HK-2 (cell line): ENCODE results near the gene RANBP9.

Experiments
- DNase-seq: peaks from one replicate; pipeline ENCODE4 v3.0.0-alpha.2; 2018; ENCODE audit not compliant: unreplicated experiment

The RANBP9 gene

DNA sequence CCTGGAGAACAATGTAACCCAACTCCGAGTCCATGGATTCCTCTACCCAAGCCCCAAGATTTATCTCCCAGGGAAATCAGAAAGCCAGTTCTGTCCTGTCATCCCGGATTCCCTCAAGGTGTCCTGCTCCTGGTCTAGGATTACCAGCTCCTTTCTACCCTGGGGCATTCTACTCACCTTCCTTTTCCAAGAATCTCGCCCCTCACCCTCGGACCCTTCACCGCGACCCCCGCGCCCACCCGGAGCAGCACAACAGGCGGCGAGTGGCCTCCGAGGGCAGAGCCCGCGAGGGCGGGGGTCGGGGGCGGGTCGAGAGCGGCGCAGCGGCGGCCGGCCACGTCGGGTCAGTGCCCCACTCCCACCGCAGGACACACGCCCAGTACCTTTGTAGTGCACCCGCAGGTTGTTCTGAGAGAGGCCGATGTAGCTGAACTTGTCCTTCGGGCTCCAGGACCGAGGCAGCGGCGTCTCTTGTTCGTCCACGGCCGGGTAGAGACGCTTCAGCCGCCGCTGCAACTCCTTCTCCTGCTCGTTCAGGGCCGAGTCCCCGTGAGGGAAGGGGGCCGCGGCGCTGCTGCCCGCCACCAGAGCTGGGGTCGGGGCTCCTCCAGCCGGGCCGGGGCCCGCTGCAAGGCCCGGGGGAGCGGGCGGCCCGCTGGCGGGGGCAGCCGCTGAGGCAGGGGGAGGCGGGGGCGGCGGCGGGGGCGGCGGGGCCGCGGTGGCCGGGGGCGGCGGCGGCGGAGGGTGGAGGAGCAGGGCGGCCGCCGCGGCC lies 897 bp downstream of the RANBP9 start:
- peak; percentile 59 for DNase-seq

DNA sequence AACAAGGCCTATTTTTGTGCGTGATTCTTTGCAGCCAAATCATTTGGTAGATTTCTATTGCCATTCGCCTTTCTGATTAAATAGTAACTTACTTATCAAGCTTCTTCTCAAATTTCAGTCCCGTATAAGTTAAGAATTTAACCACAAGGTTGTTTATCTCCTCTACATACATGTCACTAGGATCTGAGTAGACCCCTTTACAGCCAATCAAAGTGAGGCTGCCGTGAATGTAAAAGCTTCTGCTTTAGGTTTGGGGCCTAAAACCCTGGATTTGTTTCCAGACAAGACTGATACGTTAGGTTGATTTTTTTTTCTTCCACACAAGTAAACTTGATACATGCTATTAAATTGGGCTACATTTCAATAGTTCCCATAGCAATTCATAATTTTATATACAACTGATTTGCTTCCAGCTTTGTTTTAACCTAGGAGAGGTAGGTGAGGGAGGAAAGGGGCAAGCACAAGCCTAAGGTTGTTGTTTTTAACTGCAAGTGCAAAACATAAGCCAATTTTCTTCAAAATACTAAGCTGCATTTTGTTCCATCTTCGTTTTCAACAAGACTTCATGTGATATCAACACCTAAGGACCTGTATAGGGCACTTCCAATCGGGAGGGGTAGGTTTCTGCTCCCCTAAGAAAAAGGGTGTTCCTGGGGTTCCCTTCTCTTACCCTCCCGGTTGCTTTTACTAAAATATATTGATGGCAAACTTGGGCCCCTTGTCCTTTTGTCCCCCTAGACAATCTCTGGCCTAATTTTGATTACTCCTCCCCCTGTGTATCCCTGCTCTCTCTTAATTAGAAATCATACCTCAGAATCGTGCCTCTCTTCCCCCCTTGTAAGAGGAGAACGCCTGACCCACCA lies 1.7 kb downstream of the RANBP9 start:
- DNase-seq = no peak

DNA sequence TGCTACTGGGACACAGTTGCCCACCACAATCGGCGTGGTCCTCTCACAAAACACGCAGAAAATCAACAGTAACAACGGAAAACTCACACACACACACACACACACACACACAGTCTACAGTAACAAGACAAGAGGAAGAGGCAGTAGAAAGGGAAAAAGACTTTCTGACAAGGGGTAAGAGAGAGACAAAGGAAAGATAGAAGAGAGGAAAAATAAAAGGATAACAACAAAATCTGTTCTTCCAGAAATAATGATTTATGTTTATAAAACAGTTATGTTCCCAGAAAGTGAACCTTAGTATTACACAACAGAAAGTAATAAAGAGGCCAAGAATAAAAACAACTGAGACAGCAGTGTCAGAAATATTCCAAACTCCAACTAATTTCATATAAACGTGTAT lies 2.9 kb downstream of the RANBP9 start:
- no peak for DNase-seq

DNA sequence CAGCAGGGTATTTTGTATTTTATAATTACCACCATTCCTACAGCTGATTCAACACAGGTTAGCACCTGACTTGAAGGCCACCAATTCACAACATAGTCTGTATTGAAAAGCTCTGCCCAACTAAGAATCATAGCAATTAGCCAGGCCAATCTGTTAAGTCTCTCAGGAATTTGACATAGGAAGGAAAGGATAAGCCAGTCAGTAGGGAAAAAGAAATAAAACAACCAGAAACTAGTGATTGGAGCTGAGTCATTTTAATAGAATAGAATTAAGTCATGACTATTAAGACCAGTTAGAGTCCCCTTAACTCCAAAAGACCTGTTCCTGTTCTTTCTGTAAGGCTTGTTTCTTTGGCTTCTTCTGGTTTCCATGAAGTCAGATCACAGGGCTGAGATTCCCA lies 8.1 kb downstream of the RANBP9 start:
- no peak for DNase-seq

DNA sequence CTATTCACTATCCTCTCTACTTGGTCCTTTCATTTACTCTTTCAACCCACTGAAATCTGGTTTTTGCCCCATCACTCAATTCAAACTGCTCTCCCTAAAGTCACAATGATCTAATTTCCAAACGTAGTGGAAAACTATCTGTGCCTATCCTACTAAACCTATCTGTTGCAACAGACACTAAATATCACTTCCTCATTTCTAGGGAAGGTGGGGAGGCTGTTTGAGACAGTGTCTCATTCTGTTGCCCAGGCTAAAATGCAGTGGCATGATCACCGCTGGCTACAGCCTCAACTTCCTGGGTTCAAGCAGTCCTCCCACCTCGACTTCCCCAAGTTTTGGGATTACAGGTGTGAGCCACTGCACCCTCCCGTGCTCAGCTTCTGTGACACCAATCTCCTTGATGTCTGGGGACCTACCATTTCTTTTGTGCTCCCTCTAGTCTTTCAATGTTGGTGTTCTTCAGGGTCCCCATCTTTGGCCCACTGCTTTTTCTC lies 8.8 kb downstream of the RANBP9 start:
- DNase-seq = no peak

DNA sequence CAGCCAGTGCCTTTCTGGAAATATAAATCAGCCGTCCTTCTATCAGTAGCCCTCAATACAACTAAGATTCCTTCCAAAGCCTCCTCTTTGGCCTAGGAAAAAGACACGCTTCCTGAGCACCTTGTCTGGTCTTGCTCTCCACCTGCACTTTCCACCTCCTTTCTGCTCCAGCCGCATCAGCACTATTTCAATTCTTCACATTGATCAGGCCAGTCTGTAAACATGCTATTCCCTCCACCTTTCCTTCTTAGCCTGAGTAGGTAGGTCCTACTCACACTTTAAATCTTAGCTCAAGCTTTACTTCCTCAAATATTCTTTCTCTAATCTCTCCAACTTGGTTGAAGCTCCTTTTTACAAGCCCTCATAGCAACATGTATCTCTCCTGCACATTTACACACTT lies 11.4 kb downstream of the RANBP9 start:
- DNase-seq = no peak

DNA sequence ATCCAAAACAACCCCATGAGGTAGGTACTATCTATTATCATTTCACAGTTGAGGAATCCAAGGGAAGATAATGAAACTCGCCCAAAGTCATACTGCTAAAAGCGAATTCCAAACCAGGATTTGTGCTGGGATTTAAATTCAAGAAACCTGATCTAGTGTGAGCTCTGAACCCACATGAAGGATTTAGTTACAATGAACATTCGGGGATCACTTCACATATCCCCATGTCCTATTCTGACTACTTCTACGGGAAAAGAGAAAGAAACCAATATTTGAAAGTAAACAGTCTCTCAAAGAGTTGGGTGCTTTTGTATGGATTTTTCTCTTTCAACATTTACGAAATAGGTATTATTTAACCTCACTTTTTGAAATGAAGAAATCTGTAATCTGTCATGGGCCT lies 12.9 kb downstream of the RANBP9 start:
- no peak for DNase-seq

DNA sequence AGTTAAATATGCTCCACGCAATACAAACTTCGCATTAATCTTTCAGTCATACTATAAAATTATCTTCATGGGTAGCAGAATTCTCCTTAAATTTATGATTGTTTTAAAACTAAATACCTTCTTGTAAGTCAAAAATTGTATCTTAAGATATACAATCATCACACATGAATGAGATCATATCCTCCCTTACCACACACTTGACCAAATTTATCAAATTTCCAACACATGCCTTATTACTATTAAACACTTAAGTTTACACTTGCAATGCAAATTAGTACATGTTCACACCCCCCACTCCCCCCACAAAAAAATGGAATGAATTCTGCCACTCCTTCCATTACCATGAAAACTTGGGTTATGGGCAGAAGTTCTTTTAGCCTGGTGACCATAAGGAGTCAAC lies 13.8 kb downstream of the RANBP9 start:
- DNase-seq = no peak

DNA sequence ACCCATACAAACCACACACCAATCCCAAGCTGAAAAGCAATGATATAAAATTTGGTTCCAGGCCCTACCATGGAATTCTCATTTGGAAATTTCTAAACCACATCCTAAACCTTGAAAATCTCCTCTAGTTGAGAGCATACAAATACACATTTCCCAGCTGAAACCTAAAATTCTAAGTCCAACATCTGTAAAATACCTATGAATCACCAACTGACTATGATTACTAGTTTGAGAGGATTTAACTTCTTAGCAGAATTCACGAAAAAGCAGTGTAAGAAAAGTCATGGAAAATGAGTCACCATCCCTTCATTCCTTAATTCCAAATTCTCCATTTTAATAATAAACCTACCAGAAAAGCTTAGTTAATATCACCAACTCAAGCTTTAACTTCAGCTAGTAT lies 15.4 kb downstream of the RANBP9 start:
- no peak for DNase-seq

DNA sequence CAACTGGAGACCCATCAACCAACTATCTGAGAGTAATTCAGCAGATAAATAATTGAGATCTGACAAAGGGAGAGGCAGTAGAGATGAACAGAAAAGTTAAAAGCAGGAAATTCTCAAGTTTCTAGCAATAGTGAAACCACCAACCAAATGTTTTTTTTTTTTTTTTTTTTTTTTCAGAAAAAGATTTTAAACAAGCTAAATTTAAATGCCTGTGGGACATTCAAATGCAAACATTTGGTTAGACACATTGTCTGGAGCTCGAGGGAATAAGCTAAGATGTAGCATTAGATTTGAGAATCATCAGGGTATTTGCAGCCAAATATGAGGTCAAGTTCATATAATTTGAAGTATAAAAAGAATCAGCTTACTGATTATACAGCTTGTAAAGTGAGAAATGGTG lies 16.4 kb downstream of the RANBP9 start:
- no peak for DNase-seq

DNA sequence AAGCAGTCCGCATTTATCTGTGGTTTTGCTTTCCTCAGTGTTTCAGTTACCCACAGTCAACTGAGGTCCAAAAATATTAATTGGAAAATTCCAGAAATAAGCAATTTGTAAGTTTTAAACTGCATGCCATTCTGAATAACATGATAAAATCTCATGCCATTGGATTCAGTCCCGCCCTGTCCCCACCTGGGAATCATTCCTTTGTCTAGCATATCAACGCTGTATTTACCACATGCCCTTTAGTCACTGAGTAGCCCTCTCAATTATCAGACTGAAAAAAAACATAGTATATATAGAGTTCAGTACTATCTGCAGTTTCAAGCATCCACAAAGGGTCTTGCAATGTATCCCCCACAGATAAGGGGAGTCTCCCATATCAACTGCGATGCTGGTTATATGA lies 17.1 kb downstream of the RANBP9 start:
- no peak for DNase-seq

DNA sequence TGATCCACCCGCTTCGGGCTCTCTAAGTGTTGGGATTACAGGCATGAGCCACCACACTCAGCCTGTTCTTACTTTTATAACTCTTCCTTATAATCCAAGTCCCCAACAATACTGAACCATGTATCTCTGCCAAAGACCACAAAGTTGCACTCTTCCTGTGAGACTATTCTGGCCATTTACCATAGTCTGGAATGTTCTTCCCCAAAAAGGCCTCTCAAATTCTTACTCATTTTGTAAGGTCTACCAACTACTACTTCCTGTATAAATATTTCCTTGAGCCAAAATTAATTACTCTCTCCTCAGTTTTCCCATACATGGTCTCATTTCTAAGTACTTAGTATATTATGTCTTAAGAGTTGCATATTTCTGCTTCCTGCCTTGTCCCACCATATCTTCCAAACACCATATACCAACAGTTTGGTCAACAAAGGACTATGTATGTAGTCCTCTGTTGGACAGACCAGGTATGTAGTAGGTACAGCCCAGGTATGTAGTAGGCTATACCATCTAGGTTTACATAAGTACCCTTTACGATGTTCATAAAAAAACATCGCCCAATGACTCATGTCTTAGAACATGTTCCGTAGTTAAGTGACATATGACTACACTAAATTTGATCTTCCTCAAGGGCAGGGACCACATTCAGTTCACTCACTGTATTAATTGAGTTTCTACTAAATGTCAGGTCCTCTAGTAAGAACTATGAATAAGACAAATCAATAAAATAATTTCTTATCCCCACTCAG lies 22.0 kb downstream of the RANBP9 start:
- no peak for DNase-seq

DNA sequence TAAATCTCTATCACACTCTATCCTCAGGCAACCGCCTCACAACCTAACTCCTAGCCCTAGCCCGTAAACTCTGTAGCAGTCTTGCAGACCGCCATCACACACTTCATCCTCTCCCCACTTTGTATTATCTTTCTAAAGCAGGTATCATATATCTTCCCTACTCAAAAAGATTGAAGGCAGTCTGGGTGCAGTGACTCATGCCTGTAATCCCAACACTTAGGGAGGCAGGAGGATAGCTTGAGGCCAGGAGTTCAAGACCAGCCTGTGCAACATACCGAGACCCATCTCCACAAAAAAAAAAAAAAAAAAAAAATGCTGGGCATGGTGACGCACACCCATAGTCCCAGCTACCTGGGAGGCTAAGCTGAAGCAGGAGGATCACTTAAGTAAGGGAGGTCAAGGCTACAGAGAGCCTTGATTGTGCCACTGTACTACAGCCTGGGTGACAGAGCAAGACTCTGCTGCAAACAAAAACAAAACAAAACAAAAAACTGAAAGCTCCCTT lies 22.9 kb downstream of the RANBP9 start:
- no peak for DNase-seq

DNA sequence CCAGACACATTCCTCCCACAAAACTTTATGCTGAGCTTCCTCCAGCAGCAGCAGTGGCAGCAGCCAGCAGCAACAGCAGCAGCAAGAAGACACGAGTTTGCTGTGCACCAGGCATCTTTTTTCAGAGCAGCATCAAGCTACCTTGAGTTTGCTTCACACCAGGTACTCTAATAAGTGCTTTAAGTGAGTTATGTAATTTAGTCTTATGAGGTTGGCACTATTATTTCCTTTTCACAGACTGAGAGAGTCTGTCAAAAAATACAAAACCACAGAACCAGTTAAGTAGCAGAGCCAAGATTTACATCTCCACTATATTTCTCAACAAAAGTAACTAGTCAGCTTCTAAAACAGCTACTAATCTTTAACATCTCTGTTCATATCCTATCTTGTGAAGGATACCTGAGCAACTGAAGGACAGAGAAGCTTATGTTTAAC lies 23.7 kb downstream of the RANBP9 start:
- no peak for DNase-seq

DNA sequence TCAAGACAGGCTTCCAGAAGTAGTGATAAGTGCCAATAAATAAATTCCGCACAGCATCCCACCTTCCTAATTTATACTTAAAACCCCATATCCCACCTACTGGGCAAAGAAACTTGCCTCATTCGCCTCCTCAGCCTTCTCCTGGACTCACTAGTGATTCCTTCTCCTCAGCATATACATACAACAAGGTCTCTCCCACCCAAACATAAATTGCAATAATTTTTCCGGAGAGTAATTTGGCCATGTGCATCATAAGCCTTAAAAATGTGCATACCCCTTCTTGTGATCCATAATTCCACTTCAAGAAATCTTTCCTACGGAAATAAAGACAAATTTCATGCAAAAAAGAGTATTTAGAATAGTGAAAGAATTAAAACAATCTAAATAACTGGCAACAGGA lies 26.8 kb downstream of the RANBP9 start:
- DNase-seq = no peak

DNA sequence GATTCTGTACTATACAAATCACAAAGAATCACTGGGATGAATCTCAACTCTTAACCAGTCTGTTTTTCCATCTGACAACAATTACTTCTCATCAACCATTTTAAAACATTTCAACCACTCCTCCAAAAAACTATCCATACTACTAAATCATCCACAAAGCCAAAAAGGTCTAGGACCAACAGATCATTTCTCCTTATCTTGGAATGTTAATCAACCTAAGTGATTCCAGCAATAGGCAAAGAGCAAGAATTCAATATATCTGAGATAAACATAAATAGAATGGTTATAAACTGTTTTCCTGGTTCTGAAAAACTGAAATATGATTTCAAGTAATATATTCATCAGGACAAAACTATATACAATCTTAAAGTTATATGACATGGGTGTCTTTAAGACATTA lies 28.6 kb downstream of the RANBP9 start:
- no peak for DNase-seq

DNA sequence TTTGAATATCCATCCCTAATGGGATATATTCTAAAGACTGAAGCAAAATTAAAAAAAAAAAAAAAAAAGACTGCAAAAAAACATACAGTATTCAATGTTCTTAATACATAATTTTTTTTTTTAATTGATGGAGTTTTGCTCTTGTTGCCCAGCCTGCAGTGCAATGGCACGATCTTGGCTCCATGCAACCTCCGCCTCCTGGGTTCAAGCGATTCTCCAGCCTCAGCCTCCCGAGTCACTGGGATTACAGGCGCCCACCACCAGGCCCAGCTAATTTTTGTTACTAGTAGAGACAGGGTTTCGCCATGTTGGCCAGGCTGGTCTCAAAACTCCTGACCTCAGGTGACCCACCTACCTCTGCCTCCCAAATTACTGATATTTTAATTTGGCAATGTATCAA lies 29.3 kb downstream of the RANBP9 start:
- DNase-seq = no peak

DNA sequence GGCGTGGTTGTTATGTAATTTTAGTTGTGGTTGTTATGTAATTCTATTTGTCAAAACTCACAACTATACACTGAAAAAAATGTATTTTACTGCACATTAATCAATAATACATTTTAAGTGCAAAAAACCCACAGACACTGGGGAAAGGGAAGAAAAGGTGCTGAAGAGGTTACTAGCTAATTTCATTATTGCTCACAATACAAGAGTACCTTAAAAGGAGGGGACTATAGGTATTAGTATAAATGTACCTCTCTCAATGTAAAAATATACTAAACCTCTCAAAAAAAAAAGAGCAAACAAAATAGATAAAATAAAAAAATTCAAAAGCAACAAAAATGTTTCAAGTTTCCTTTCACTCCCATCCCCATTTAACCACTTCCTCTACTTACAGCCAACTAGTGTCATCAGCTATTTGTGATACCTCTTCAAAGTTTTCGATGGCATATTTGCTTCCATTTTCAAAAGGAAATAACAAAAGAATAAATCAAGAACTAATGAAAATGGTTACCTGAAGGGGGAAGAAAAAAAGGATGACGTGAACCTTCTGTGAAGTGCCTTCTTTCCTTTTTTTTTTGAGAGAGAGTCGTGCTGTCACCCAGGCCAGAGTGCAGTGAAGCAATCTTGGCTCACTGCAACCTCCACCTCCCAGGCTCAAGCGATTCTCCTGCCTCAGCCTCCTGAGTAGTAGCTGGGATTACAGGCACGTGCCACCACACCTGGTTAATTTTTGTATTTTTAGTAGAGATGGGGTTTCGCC lies 30.2 kb downstream of the RANBP9 start:
- no peak for DNase-seq

DNA sequence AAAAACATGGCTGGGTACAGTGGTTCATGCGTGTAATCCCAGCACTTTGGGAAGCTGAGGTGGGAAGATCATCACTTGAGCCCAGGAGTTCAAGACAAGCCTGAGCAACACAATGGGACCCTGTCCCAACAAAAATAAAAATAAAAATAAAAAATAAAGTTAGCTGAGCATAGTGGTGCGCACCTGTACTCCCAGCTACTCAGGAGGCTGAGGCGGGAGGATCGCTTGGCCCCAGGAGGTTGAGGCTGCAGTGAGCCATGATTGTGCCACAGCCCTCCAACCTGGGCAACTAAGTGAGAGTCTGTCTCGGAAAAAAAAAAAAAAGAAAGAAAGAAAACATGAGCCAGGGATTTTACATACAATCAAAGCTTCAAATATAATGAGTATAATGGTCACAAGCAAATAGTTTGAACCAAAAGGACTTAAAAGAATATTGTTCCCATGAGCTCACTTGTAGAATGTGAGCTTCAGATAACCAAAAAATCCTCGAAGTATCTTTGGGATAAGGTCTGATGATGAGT lies 31.1 kb downstream of the RANBP9 start:
- no peak for DNase-seq

DNA sequence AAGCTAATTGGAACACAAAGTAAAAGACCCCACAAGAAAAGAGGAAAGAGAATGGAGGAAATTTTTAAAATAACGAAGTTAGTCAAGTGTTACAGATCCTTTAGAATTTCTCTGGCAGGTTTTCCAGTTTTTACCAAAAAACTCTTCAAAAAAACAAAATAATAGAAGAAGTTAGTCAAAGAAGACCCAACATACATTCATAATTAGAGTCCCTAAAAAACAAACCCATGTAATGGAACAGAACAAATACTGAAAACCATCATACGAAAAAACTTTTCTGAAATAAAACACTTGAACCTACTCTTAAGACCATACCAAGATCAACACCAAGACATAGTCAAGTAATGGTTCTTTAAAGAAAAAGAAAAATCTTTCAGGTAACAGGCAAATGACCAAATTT lies 31.6 kb downstream of the RANBP9 start:
- no peak for DNase-seq
